Heart left ventricle (tissue), 13 donors: ENCODE results near the gene TRIM4.

Experiments used
- CTCF ChIP-seq, 12 donors: fragments of 200-600 bp; sonication (generic) in 4 of 12; IDR thresholded peaks; one replicate each; pipeline versions ENCODE4 v1.5.0 to v1.8.0; 2018 to 2022; ENCODE audit warnings: antibody characterized with exemption in 12 of 12, mild to moderate bottlenecking in 5 of 12
- POLR2A ChIP-seq, 2 donors: fragments of 450-650 bp; IDR thresholded peaks; one replicate each; pipeline ENCODE4 v1.6.1; 2017; ENCODE audit warnings: antibody characterized with exemption in 2 of 2, mild to moderate bottlenecking in 2 of 2, moderate library complexity in 2 of 2
- donor health status: ischemic (EF 13 %, LVEDD 7.1; RV severe dilation, severe dysfunction).
- donor health status: DM: no; HTN: yes; CAD: no.
- donor health status: DM: no; HTN: no; CAD: no.
- donor health status: ischemic (EF 25% LVEDD 6.9; RV normal size, moderate dysfunction).
- donor health status: ischemic (EF 25% LVEDD 5.7; RV mildly dilated, moderate dysfunction).
- donor health status: ischemic (EF 35%, LVEDD 5.7; RV mildly dilated, moderate dysfunction).
- donor health status: nonischemic (EF 11% LVEDD 7.7; RV severe dilation, severe dysfunction).
- donor health status: DM: yes; HTN: yes; CAD: no.
- donor health status: PGD.
- donor health status: ischemic (EF 29% LVEDD 5.4; RV normal size, mild dysfunction).
- donor health status: nonischemic (EF 23%, LVEDD 6.1; RV moderate dilation, normal function).

GRCh38 chr7:99898836-99899235 lies 20.5 kb downstream of the TRIM4 start:
- TF ChIP-seq CTCF (IDR thresholded peaks at IDR 0.05): no peak
- no peak for TF ChIP-seq POLR2A (IDR thresholded peaks at IDR 0.05)
